Retinal pigment epithelial cell (primary cell): Measurements from ENCODE around the gene ALK.

Source experiments
- DNase-seq: peaks from one replicate; pipeline ENCODE4 v3.0.0-alpha.2; 2010; ENCODE audit warnings: low read depth
- H3K4me3 ChIP-seq: 2 replicates; pipeline ENCODE4 v1.5.1; 2011; ENCODE audit warnings: mild to moderate bottlenecking, low read length, control low read depth, moderate library complexity
- TF ChIP-seq, protein P1 (sequence below): conservative IDR thresholded peaks from 2 replicates; pipeline ENCODE4 v1.5.1; 2011; ENCODE audit warnings: low read depth, low read length, control low read depth, inconsistent platforms

ALK gene

DNA sequence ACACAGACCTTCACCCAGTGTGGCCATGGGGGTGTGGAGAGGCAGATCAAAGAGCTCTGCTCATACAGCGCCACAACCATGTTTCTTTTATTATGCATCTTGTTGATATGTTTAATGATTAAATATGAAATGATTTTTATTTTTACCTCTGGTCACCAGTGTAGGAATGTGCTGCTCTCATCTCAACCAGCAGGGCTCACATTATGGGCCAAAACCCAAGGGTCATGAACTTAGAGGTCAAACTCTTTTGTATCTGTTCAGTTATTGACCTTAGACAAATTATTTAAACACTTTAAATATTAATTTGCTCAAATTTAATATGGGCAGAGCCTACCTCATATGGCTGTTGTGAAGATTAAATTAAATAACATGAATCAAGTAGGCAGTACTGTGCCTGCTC, 386.2 kb downstream of the ALK start:
- no peak for DNase-seq
- TF ChIP-seq, protein P1, sequence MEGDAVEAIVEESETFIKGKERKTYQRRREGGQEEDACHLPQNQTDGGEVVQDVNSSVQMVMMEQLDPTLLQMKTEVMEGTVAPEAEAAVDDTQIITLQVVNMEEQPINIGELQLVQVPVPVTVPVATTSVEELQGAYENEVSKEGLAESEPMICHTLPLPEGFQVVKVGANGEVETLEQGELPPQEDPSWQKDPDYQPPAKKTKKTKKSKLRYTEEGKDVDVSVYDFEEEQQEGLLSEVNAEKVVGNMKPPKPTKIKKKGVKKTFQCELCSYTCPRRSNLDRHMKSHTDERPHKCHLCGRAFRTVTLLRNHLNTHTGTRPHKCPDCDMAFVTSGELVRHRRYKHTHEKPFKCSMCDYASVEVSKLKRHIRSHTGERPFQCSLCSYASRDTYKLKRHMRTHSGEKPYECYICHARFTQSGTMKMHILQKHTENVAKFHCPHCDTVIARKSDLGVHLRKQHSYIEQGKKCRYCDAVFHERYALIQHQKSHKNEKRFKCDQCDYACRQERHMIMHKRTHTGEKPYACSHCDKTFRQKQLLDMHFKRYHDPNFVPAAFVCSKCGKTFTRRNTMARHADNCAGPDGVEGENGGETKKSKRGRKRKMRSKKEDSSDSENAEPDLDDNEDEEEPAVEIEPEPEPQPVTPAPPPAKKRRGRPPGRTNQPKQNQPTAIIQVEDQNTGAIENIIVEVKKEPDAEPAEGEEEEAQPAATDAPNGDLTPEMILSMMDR = no peak
- no peak overlapping the region for H3K4me3 ChIP-seq

DNA sequence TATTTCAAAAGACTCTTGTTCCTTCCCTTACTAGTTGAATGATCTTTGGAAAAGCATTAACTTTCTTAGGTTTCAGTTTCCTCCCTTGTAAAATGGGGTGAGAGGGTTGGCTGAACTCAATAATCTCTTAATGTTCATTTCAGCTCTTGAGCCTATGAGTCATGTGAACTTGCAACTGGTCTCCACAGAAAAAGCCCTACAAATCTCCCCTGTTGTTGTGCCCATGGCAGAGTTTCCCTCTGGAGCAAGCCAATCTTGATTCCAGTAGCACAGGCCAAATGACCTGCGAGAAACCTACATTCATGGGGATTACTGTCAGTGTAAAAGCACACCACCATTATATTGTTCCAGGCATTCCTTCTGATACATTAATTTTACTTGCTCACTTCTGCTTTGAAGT, 388.9 kb downstream of the ALK start:
- TF ChIP-seq, protein P1 = no peak
- H3K4me3 ChIP-seq = no peak overlapping the region
- DNase-seq = peak; percentile 21

DNA sequence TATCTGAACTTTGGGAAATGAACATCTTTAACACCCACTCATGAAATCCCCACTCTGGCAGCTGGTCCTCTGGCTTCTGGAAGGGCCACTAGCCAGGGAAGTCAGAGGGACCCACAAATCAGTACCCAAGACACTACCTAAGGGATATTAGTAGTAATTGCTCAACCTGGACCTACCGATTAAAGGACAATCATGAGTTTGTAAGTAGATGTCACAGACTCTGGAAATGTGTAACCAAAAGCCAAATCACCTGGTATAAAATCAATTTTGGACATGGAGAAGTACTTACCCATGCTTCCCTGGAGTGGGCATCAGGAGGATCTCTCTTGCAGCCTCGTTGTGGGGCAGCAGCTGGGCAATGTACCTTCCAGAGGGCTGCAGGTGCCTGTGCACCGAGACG, 389.8 kb downstream of the ALK start:
- DNase-seq = no peak
- H3K4me3 ChIP-seq = no peak overlapping the region
- TF ChIP-seq, protein P1 = no peak

DNA sequence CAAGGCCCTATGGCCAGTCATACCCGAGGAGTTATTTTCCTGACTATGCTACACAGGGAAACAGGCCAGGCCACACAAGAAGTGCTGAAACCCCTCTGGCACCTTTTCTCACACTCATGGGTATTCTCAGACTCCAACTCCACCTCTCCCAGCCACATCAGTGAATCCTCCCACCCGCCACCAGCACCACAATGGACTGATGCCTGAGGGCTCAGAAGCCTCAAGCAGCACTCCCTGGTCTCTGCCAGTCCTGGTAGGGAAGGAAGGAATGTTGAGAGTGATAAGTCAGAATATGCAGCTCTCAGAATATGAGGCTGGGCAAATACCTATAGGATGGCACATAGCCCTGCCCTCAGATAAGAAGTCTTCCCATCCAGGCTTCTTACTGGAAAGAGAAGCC, 391.1 kb downstream of the ALK start:
- no peak for DNase-seq
- no peak overlapping the region for H3K4me3 ChIP-seq
- TF ChIP-seq, protein P1 = no peak

DNA sequence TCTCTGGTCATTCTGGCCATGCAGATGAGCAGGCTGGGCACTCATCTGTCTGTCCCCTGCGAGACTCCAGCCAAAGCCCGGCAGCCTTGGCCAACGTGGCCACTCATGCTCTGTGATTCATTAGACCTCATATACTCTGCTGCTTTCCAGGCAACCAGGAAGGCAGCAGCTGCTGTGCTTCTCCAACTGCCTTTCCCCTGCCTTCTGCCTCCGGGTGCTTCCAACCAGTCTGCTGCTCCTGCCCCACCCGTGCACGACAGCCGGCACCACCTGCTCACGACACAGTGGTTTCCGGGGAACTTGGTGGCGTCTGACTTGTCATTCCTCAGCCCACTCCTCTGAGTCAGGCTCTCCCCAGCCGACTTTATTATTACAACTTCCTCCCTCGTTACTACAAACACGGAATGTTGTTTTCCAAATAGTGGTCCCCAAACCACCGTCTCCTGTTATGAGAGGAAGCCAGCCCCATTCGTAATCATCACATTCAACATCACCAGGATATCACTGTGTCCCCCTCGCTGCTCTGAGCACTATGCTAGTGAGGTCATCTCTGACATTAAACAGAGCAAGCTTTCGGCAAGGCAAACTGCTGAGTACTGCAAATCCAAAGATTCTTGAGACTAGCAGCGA, 392.4 kb downstream of the ALK start:
- H3K4me3 ChIP-seq = no peak overlapping the region
- no peak for DNase-seq
- TF ChIP-seq, protein P1 = no peak

DNA sequence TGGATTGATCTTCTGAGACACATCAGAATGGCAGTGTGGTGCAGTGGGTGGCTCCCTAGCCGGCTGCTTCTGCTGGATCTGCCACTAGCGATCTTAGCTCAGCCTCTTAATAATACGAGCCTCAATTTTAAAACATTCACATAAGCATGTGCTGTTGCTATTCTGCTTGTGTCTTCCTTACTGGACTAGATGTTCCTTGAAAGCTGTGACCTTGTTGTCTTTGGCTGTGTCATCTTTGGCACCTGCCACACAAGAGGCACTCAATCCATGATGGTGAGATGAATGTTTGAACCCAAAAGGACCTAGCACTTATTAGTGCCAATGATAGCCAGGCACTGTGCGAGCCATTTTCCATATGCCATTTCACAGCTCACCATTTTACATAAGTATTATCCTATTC, 393.0 kb downstream of the ALK start:
- TF ChIP-seq, protein P1 = no peak

DNA sequence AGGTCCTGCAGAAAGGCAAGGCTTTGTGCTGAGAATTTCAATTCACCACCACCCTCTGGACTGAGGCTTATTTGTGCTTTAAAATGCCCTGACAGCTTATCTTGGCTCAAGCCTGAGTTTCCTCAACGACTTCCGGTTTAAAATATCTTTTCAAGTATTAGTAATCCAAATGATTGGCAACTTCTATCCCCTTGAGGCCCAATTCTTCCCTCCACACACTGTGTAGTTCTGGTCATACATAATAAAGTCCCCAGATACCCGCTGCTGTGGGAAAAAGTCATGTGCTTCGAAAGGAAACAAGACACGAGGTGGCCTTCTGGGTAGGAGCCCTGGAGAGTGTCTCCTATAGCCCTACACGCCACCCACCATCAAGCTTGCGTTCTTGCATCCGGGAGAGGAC, 393.4 kb downstream of the ALK start:
- no peak for DNase-seq

More for the DNA sequence above, 393.0 kb downstream of the ALK start:
- no peak for DNase-seq
- no peak overlapping the region for H3K4me3 ChIP-seq

More for the DNA sequence above, 393.4 kb downstream of the ALK start:
- TF ChIP-seq, protein P1 = no peak
- H3K4me3 ChIP-seq = no peak overlapping the region
